GM21515 (cell line): ENCODE measurements around the gene SLK.

Source experiments
- ATAC-seq: cut with Tn5 transposase; IDR thresholded peaks from one replicate; pipeline ENCODE4 v1.9.1; 2021; ENCODE audit not compliant: unreplicated experiment

SLK gene

GRCh38 chr10:103966671-103967447, at the start of gene SLK:
SLK (plus strand) TSS chr10:103967140; CDS start chr10:103967746, 606 bp downstream.
- ATAC-seq: peak; percentile 82

GRCh38 chr10:103917302-103918052, 49.5 kb upstream of the SLK start:
- peak; percentile 11 for ATAC-seq

- ATAC-seq: peak; percentile 93
Observed at GRCh38 chr10:103918053-103918846, 48.7 kb upstream of the SLK start, which contains the start of gene STN1. STN1 (minus strand) TSS chr10:103918184; CDS start chr10:103917594, 590 bp downstream.

GRCh38 chr10:103919648-103920025, 47.3 kb upstream of the SLK start:
- no peak for ATAC-seq

GRCh38 chr10:103921248-103921647, 45.7 kb upstream of the SLK start:
- ATAC-seq: no peak

GRCh38 chr10:103921750-103922195, 45.2 kb upstream of the SLK start:
- ATAC-seq: no peak

GRCh38 chr10:103922659-103923058, 44.3 kb upstream of the SLK start:
- no peak for ATAC-seq

GRCh38 chr10:103923502-103923901, 43.4 kb upstream of the SLK start:
- ATAC-seq: no peak

GRCh38 chr10:103925591-103925990, 41.3 kb upstream of the SLK start:
- no peak for ATAC-seq

- no peak for ATAC-seq
Observed at GRCh38 chr10:103926722-103927319, 40.1 kb upstream of the SLK start.

- no peak for ATAC-seq
Observed at GRCh38 chr10:103928784-103929183, 38.2 kb upstream of the SLK start.

GRCh38 chr10:103929381-103929921, 37.5 kb upstream of the SLK start:
- ATAC-seq: no peak

- no peak for ATAC-seq
Observed at GRCh38 chr10:103930449-103930848, 36.5 kb upstream of the SLK start.

GRCh38 chr10:103930881-103931280, 36.1 kb upstream of the SLK start:
- no peak for ATAC-seq

GRCh38 chr10:103931603-103932002, 35.3 kb upstream of the SLK start:
- ATAC-seq: no peak

- no peak for ATAC-seq
Observed at GRCh38 chr10:103932271-103932670, 34.7 kb upstream of the SLK start.

- ATAC-seq: no peak
Observed at GRCh38 chr10:103932971-103933370, 34.0 kb upstream of the SLK start.

- no peak for ATAC-seq
Observed at GRCh38 chr10:103933557-103934121, 33.3 kb upstream of the SLK start.

GRCh38 chr10:103934308-103934707, 32.6 kb upstream of the SLK start:
- ATAC-seq: no peak

- no peak for ATAC-seq
Observed at GRCh38 chr10:103936022-103936421, 30.9 kb upstream of the SLK start.
